HepG2 (cell line): Measurements from ENCODE around the gene BLOC1S2. TPM values are rescaled to one million over a fixed set of nuclear protein-coding genes. Genes with fewer than 3 reads are reported as not detected.

ENCODE experiments used
- CCAR2 ChIP-seq: fragments of 200-400 bp; formaldehyde crosslinking; optimal IDR thresholded peaks from 2 replicates; pipeline ENCODE3; 2018; ENCODE audit warnings: low read depth, mild to moderate bottlenecking, low read length, moderate library complexity
- CCDC6 ChIP-seq: sonication (generic); formaldehyde crosslinking; IDR thresholded peaks from 2 replicates; pipeline ENCODE4 v1.8.1; 2022; ENCODE audit warnings: mild to moderate bottlenecking, missing genetic modification reagents, moderate library complexity
- HBP1 ChIP-seq: IDR thresholded peaks from 2 replicates; pipeline ENCODE4 v1.6.1; 2016; ENCODE audit warnings: low read depth, control low read depth
- HDAC6 ChIP-seq: fragments of 200-600 bp; sonication (generic); IDR thresholded peaks from 2 replicates; pipeline ENCODE4 v1.7.0; 2017; ENCODE audit warnings: mild to moderate bottlenecking, antibody characterized with exemption, low read length, low read depth
- HNF4A ChIP-seq: sonication (generic); formaldehyde crosslinking; IDR thresholded peaks from 2 replicates; pipeline ENCODE4 v1.4.0; 2020; ENCODE audit warnings: missing genetic modification reagents
- NFYC ChIP-seq: IDR thresholded peaks from 2 replicates; pipeline ENCODE4 v1.6.1; 2016; ENCODE audit warnings: missing genetic modification reagents, missing compliant biosample characterization
- NONO ChIP-seq, 2 experiments: fragments of 450-650 bp in 1 of 2; sonication (generic) in 1 of 2; formaldehyde crosslinking in 1 of 2; IDR thresholded peaks in 1 of 2; conservative IDR thresholded peaks in 1 of 2; 2 replicates each; pipeline versions ENCODE4 v1.6.1 to v1.8.0; 2017 to 2022; ENCODE audit warnings: mild to moderate bottlenecking in 1 of 2, missing genetic modification reagents in 1 of 2, moderate library complexity in 1 of 2
- NPAS2 ChIP-seq: sonication (generic); formaldehyde crosslinking; IDR thresholded peaks from 2 replicates; pipeline ENCODE4 v1.8.0; 2022; ENCODE audit warnings: mild to moderate bottlenecking, missing genetic modification reagents, borderline replicate concordance
- NR1H2 ChIP-seq: sonication (generic); formaldehyde crosslinking; IDR thresholded peaks from 2 replicates; pipeline ENCODE4 v1.8.1; 2022; ENCODE audit warnings: low read depth, missing genetic modification reagents, borderline replicate concordance
- SALL1 ChIP-seq: sonication (generic); formaldehyde crosslinking; IDR thresholded peaks from 2 replicates; pipeline ENCODE4 v1.8.0; 2022; ENCODE audit warnings: mild to moderate bottlenecking, missing genetic modification reagents
- TAF1 ChIP-seq: sonication (generic); formaldehyde crosslinking; IDR thresholded peaks from 2 replicates; pipeline ENCODE4 v1.4.0; 2020; ENCODE audit warnings: missing genetic modification reagents
- TBX3 ChIP-seq: fragments of 450-650 bp; IDR thresholded peaks from 2 replicates; pipeline ENCODE4 v1.6.1; 2017; ENCODE audit warnings: antibody characterized with exemption, mild to moderate bottlenecking, inconsistent platforms, borderline replicate concordance
- ZBTB34 ChIP-seq: sonication (generic); formaldehyde crosslinking; IDR thresholded peaks from 2 replicates; pipeline ENCODE4 v1.8.0; 2022; ENCODE audit warnings: mild to moderate bottlenecking, missing genetic modification reagents
- ZNF280B ChIP-seq: sonication (generic); formaldehyde crosslinking; IDR thresholded peaks from 2 replicates; pipeline ENCODE4 v1.5.0; 2020; ENCODE audit warnings: missing genetic modification reagents, mild to moderate bottlenecking, borderline replicate concordance
- ZNF501 ChIP-seq: sonication (generic); formaldehyde crosslinking; IDR thresholded peaks from 2 replicates; pipeline ENCODE4 v1.5.1; 2020; ENCODE audit warnings: mild to moderate bottlenecking, moderate library complexity, missing genetic modification reagents
- ZNF691 ChIP-seq: sonication (generic); formaldehyde crosslinking; IDR thresholded peaks from 2 replicates; pipeline ENCODE4 v1.4.0; 2020; ENCODE audit warnings: missing genetic modification reagents, low read depth, mild to moderate bottlenecking, borderline replicate concordance
- polyA plus RNA-seq, 8 experiments: library from polyadenylated mRNA; depleted of rRNA in 3 of 8; stranded (reverse) in 7 of 8; unstranded in 1 of 8; fragments of >200 nt; fragmentation: Illumina TruSeq in 4 of 8; extraction: Trizol in 4 of 8; gene quantifications; 2 replicates each; pipeline versions ENCODE4 v1.2.1 to v1.2.3, GENCODE V29; 2011 to 2016; ENCODE audit warnings: low read depth in 4 of 8, missing spikeins in 1 of 8, mixed read lengths in 1 of 8; ENCODE audit not compliant: insufficient read depth in 1 of 8
- total RNA-seq, 5 experiments: library from RNA; depleted of rRNA; stranded (reverse); fragments of >200 nt; fragmentation: Illumina TruSeq; extraction: Trizol; gene quantifications; 2 replicates each; pipeline ENCODE4 v1.2.3, GENCODE V29; 2016; ENCODE audit warnings: low read depth in 1 of 5
- TF ChIP-seq, protein P1 (sequence below): conservative IDR thresholded peaks from 2 replicates; pipeline ENCODE4 v1.6.1; 2018; ENCODE audit warnings: missing genetic modification reagents
- TF ChIP-seq, protein P2 (sequence below): sonication (generic); formaldehyde crosslinking; IDR thresholded peaks from 2 replicates; pipeline ENCODE4 v1.4.0; 2020; ENCODE audit warnings: missing genetic modification reagents, borderline replicate concordance

The BLOC1S2 gene
- total and polyA plus RNA-seq, 2 of the 13 experiments (the other 11 are each of a cell fraction or from before 2014, with no cell fraction given), result 22.3 to 64.4 TPM

DNA sequence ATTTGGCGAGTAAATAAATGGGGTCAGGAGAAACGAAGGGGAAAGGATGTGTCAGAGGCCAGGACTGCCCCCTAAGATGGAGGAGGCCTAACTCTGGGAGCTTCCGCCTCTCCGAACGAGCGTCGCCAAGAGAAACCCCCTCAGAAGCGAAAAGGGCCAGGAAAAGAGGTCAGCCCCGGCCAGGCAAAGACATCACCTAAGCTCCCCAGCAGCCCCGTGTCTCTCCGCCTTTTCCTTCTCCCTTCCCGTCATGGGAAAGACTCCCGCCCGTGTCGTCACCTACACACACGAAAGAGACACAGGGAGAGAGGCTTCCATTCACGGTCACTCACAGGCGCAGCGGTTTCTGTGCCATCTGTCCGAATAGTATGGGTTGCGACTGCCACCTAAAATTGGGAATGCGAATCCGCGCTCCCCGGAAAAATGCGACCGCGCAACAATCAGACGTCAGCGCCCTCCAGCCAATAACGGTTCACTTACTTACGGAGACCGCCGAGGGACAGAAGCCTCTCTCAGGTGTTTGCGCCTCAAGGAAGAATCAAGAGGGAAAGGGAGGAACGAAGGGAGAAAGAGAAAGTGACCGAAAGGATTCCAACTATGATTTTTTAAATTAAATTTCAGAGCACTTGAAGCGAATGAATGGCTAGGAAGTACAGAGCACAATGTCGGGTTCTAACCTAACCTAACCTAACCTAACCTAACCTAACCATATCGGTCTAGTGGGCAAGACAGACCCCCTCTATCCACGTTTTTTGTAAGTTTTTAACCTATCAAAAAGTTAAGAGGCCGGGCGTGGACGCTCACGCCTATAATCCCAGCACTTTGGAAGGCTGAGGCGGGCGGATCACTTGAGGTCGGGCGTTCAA lies 19.0 kb downstream of the BLOC1S2 start, which contains the start of gene CWF19L1 (continued):
- TF ChIP-seq HNF4A (CRISPR knock-in tag), result no peak
- TF ChIP-seq ZNF691, result 0 out of 2 replicates have a peak, but pooled peaks have one; percentile 50
- no peak for TF ChIP-seq NR1H2 (CRISPR knock-in tag)
- TF ChIP-seq NPAS2 (CRISPR knock-in tag), result no peak
- no peak for TF ChIP-seq TBX3
- TF ChIP-seq HDAC6, result no peak
- TF ChIP-seq, protein P1, sequence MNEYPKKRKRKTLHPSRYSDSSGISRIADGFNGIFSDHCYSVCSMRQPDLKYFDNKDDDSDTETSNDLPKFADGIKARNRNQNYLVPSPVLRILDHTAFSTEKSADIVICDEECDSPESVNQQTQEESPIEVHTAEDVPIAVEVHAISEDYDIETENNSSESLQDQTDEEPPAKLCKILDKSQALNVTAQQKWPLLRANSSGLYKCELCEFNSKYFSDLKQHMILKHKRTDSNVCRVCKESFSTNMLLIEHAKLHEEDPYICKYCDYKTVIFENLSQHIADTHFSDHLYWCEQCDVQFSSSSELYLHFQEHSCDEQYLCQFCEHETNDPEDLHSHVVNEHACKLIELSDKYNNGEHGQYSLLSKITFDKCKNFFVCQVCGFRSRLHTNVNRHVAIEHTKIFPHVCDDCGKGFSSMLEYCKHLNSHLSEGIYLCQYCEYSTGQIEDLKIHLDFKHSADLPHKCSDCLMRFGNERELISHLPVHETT, result 0 out of 2 replicates have a peak, but pooled peaks have one; percentile 59
- peak; percentile 95 for TF ChIP-seq NFYC
- no peak for TF ChIP-seq CCAR2
- no peak for TF ChIP-seq CCDC6 (CRISPR knock-in tag)
- TF ChIP-seq HBP1 (CRISPR knock-in tag), result 0 out of 2 replicates have a peak, but pooled peaks have one; percentile 58
- no peak for TF ChIP-seq NONO (IDR thresholded peaks at IDR 0.05)
- peak; percentile 85; the same call in 1 of the 2 replicates for TF ChIP-seq NONO (CRISPR knock-in tag; conservative IDR thresholded peaks at IDR 0.05)
- no peak for TF ChIP-seq ZBTB34 (CRISPR knock-in tag)
- TF ChIP-seq ZNF501, result peak; percentile 89
- no peak for TF ChIP-seq ZNF280B (CRISPR knock-in tag)
- TF ChIP-seq, protein P2, sequence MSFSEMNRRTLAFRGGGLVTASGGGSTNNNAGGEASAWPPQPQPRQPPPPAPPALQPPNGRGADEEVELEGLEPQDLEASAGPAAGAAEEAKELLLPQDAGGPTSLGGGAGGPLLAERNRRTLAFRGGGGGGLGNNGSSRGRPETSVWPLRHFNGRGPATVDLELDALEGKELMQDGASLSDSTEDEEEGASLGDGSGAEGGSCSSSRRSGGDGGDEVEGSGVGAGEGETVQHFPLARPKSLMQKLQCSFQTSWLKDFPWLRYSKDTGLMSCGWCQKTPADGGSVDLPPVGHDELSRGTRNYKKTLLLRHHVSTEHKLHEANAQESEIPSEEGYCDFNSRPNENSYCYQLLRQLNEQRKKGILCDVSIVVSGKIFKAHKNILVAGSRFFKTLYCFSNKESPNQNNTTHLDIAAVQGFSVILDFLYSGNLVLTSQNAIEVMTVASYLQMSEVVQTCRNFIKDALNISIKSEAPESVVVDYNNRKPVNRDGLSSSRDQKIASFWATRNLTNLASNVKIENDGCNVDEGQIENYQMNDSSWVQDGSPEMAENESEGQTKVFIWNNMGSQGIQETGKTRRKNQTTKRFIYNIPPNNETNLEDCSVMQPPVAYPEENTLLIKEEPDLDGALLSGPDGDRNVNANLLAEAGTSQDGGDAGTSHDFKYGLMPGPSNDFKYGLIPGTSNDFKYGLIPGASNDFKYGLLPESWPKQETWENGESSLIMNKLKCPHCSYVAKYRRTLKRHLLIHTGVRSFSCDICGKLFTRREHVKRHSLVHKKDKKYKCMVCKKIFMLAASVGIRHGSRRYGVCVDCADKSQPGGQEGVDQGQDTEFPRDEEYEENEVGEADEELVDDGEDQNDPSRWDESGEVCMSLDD, result no peak
- peak; percentile 81 for TF ChIP-seq SALL1
- peak; percentile 69 for TF ChIP-seq TAF1 (CRISPR knock-in tag)
